HG03469 (cell line): ENCODE data around the gene MORN3.
"Not testable (repeated sequence)": the region's sequence is repeated elsewhere in the genome, so short reads cannot be mapped to it uniquely, and the experiment has no call there.

Experiments used
- ATAC-seq: cut with Tn5 transposase; IDR thresholded peaks from one replicate; pipeline ENCODE4 v1.9.1; 2021; ENCODE audit warnings: mild to moderate bottlenecking, moderate library complexity, moderate number of reproducible peaks; ENCODE audit not compliant: unreplicated experiment

The MORN3 gene

DNA sequence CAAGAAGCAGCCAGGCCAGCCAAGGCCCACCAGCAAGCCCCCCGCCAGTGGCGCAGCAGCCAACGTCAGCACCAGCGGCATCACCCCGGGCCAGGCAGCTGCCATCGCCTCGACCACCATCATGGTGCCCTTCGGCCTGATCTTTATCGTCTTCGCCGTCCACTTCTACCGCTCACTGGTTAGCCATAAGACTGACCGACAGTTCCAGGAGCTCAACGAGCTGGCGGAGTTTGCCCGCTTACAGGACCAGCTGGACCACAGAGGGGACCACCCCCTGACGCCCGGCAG lies 28.2 kb downstream of the MORN3 start:
- no peak for ATAC-seq

DNA sequence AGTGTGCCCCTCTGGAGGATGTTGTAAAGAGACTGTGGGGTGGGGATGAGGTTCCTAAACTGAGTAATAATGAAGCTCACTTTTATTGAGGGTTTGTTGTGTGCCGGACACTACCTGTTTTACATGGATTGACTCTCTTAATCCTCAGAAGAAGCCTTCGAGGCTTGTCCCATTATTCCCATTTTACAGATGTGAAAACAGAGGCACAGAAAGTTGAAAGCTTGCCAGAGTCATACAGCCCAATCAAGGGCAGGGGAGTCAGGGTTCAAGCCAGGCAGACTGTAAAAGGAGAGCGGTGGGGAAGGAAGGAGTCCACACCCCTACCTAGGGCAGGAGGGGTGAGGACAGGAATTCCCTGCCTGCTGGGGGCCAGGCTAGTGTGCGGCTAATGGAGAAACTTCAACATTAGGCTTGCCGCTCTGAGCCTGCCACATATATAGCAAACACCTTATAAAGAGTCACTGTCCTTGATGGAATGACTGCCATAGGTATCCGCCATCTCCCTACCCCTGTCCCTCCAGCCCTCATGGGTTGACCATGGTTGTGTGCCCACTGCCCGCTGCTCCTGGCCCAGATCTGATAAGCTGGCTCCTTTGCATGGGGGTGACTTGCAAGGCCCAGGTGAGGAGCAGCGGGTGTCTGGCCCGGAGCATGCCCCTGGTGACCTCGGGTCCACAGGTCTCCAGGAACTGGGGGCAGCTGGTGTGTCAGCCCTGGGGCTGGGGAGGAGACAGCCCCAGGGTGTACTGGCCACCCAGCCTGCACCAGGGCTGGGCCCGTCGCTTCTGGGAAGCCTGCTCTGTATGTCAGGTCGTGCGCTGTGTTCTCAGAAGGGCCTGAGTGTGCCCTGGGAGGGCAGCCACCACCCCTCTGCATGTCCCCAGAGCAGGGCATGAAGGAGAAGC lies 30.9 kb downstream of the MORN3 start:
- no peak for ATAC-seq

DNA sequence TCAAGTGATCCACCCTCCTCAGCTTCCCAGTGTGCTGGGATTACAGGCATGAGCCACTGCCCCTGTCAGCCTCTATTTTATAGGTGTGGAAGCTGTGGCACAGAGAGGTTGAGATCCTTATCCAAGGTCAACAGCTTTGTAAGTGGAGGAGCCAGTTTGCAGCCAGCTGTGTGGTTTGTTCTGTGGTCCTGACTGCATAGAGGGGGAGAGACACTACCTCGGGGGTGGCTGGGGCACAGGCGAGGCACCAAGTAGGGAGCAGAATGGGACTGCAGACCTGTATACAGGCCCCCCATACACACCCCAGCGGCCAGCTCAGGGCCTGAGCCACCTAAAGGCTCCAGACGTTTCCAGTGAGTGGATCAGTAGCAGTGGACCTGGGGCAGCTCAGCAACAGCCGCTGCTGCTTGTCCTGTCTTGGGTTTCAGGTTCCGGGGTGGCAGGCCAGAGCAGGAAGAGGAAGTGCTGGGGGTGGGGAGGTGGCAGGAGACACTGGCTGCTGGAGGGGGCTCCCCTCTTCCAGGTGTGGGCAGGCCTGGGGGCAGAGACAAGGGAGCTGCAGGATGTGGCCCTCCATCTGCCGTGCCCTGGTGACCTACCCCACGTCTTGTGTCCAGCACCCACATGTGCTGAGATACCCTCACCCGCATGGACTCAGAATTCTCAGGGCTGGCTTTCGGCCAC lies 32.1 kb downstream of the MORN3 start:
- no peak for ATAC-seq

DNA sequence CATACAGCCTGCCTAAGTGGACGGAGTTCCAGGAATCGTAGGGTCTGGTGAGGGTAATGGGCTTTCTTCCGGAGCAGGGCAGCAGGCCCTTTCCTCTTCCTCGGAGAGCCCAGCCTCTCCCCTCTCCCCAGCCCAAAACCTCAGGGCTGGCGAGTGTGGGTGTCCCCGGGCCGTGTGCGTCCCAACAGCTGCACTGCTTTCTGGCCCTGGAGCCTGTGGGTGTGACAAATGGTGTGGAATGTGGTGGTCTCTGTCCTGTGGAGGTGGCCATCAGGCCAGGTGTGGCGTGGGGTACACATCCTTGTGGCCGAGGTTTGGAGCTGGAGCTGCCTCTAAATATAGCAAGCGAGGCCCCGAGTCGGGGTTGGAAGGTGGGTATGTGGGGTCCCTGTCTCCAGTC lies 34.6 kb downstream of the MORN3 start:
- ATAC-seq, result no peak

DNA sequence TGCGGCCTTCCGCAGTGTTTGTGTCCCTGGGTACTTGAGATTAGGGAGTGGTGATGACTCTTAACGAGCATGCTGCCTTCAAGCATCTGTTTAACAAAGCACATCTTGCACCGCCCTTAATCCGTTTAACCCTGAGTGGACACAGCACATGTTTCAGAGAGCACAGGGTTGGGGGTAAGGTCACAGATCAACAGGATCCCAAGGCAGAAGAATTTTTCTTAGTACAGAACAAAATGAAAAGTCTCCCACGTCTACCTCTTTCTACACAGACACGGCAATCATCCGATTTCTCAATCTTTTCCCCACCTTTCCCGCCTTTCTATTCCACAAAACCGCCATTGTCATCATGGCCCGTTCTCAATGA lies 35.6 kb downstream of the MORN3 start:
- ATAC-seq, result not testable (repeated sequence)

DNA sequence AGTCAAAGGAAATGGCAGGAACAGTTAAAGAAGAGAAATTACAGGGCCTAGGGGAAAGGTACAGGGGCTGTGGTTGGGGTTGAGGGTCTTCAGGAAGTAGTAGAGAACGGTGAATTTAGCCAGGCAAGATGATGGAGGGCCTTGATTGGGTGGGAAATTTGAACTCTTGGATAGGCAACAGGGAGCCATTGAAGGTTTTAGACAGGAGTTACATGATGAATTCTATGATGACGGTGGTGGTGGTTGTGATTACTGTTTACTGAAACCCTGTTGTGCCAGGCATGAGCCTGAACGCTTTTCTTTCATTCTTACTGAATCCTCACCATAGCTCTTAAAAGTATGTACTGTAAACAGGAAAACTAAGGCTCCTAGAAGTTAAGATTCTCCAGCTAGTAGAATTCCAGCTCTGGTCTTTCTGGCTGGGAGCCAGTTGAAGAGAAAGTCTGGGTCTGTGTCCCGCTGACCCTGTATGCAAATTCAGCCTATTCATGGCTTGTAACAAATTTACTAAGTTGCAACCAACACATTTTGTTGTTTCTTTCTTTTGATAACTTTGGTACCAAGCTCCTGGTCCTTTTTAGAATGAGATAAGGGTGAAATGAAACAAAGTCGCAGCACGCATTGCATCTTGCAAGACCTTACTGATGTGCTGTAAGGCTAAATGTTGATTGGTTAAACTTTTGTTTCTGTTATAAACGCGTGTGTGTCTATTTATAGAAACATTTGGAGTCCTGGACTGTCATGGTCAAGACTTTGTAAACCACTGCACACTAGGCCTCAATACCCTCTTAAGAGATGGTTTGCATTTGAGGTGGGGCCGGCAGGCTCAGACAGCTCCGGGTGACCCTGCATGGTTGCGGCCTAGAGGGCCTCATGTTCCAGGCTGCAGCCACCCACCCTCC lies 37.1 kb downstream of the MORN3 start:
- no peak for ATAC-seq

DNA sequence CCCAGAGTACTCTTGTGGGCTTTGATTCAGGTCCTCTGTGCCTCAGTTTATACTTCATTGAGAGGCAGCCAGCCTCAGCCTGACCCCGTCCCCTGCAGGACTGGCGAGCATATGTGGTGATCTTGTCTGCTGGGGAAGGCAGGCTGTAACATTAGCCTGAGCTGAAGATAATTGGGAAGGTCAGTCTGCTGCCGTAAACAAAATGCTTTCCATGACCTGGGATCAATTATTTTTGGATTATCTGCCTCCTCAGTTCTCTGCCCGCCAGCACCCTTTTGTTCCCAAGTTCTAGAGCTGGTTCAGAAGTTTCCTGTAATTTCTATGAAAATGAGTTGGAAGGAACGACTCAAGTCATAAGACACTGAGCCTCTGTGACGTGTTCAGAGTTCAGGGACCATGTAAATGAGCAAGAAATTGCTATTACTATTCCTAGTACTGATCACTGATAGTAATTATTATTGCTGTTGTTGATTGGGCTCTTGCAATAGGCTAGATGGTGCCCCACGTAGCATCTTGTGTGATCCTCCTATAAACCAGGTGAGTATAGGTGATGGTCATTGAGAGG lies 38.6 kb downstream of the MORN3 start:
- ATAC-seq, result no peak

DNA sequence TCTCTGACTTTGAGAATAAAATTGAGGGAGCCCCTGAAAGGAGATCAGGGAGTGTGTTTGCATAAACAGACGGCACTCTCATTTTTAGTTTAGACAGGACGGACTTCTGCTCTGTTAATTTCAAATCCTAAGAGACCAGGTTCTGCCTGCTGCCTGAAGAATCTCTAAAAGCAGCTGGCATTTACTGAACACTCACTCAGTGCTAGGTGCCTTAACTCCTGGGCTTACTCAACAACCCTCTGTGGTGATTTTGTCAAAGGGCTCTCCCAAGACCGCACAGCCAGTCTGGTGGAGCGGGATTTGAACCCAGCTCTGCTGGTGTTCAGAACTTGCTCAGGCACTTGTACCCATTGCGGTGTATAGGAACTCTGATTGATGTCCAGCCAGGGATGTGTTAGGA lies 40.9 kb downstream of the MORN3 start:
- no peak for ATAC-seq

DNA sequence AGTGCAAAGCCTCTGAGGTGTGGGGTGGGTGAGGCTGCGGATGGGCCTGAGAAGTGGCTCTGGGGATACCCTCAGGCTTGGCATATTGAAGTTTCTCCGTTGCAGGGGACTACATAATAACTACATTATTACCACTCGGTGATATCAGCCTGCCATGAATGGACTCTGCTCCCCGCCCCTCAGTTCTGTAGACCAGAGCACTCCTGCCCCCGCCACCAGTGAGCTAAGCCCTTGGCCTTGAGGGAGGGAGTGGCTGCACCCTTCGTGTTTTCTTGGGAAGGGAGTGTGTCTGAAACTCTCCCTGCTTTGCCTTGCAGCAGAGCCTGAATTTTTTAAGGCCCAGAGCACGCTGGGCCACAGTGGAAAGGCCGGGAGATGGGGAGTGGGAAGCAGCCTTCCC lies 41.4 kb downstream of the MORN3 start:
- ATAC-seq, result no peak

DNA sequence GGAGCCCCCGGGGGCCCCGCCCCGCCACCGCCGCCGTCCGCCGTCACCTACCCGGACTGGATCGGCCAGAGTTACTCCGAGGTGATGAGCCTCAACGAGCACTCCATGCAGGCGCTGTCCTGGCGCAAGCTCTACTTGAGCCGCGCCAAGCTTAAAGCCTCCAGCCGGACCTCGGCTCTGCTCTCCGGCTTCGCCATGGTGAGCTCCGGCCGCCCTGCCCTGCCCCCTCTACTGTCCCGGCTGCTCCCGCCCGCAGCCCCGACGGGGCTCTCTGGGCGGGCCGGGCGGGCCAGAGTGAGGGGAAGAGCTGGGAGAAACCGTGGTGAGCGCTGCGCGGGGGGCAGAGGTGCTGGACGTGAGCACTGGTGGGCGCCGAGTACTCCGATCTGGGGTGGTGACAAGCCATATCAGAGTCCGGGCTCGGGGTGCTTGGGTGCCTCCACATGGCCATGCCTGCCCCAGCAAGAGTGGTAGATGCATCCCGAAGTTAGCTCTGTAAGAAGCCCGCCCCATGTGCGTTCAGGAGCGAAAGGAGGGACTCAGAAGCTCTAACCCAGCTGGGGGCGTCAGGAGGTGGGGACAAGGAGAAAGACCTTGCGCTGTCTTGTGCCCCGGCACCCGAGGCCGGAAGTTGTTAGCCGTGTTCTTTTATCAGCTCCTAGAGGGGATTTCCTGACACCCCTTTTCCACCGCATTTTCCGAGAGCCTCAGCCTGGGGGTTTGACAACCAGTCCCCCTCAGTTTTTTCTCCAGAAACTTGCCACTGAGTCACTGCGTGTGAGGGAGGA lies 42.4 kb downstream of the MORN3 start:
- peak; percentile 10 for ATAC-seq

DNA sequence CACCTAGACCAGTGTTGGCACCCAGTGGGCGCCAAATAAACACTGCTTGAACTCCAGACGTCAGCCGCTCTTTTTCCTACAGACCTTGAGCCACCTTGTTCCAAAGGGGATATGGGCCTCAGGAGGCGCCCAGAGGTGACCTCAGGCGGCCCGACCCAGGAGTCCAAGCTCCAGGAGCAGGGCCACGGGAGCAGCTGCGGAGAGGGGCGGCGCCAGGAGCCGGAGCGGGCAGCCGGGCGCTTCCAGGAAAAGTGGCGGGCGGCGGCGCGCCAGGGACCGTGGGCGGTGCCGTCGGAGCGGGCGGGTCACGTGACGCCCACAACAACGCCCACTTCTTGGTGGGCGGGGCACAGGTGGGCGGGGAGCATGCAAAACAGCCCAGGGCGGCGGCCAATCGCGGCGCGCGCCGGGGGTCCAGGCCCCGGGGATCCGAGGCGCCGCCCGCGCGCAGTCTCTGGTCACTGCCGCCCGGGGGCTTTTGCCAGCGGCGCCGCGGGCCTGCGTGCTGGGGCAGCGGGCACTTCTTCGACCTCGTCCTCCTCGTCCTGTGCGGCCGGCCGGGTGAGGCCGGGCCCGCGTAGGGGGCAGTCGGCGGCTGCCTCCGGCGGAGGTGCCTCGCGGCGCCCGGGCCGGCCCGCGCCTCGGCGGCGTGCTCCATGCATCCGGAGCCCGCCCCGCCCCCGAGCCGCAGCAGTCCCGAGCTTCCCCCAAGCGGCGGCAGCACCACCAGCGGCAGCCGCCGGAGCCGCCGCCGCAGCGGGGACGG lies 43.2 kb downstream of the MORN3 start, which contains the start of gene ORAI1:
Gene ORAI1, plus strand, starts transcription at position 444 of the 766 bp plus-strand sequence.
- peak; percentile 52 for ATAC-seq

DNA sequence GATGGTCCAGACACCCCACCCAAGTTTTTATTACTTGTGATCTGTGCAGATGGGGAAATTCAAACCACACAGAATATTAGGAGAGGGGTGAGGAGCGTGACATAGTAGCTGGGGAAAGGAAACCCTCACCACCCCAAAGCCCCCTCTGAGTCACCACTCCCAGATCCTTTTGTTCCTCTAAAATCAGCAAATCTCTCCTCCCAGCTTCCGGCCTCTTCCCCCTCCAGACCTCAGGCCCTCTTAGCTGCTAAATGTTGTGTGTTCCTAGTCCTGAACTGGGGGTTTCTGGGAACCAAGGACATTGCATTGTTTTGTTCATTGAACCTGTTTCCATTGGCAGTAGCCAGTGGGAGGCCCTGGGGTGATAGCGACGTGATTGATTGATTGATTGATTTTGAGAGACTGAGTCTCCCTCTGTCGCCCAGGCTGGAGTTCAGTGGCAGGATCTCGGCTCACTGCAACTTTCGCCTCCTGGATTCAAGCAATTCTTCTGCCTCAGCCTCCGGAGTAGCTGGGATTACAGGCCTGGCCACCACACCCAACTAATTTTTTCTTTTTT lies 49.0 kb downstream of the MORN3 start:
- ATAC-seq, result no peak

DNA sequence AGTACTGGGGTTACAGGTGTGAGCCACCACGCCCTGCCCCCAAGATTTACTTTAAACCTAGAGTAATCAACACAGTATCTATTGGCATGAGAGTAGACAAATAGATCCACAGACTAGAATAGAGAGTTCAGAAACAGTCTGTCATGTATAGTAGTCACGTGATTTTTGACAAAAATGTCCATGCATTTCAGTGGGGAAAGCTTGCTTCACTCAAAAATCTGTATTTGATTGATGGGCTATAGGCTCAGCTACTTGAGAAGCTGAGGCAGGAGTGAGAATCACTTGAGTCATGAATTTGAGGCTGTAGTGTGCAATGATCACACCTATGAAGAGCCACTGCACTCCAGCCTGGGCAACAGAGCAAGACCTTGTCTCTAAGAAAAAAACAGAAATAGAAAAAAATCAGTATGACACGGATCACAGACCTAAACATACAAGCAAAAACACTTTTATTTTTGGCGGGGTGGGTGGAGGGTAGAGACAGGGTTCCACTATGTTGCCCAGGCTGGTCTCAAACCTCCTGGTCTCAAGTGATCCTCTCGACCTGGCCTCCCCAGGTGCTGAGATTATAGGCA lies 50.7 kb downstream of the MORN3 start:
- ATAC-seq, result no peak

DNA sequence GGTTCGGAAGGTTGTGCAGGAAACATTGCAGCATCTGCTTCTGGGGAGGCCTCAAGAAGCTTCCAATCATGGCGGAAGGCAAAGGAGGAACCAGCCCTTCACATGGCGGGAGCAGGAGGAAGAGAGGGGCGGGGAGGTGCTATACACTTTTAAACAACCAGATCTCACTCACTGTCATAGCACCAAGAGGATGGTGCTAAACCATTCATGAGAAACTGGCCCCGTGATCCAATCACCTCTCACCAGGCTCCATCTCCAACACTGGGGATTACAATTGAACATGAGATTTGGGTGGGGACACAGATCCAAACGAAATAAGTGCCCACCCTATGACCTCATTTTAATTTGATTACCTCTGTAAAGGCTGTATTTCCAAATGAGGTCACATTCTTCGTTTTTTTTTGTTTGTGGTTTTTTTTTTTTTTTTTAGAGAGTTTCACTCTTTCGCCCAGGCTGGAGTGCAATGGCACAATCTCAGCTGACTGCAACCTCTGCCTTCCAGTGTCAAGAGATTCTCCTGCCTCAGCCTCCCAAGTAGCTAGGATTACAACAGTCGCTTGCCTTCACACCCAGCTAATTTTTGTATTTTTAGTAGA lies 54.5 kb downstream of the MORN3 start:
- no peak for ATAC-seq

DNA sequence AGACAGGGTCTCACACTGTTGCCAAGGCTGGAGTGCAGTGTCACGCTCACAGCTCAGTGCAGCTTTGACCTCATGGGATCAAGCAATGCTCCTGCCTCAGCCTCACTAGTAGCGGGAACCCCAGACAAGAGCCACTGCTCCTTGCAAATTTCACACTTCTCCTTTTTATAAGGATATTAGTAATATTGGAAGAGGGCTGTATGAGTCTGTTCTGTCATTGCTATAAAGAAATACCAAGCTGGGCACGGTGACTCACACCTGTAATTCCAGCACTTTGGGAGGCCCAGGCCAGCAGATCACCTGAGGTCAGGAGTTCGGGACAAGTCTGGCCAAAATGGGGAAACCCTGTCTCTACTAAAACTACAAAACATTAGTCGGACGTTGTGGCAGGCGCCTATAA lies 56.0 kb downstream of the MORN3 start:
- no peak for ATAC-seq

DNA sequence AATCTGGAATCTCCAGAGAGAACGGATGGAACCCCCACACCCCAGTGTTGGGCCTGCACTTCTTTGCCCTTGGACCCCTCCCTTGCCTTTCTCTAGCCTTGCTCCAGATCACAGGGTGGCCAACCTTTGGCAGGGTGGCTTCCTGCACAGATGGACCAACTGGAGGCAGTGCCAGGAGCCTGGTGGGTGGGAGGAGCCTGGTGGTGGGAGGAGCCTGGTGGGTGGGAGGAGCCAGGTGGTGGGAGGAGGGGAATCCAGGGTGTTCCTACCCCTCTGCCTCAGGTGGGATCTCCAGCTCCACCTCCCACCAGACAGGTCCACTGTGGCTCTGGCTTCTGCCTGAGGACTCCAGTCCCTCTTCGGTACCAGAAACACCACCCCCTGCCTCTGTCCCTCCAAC lies 58.1 kb downstream of the MORN3 start:
- ATAC-seq, result no peak

DNA sequence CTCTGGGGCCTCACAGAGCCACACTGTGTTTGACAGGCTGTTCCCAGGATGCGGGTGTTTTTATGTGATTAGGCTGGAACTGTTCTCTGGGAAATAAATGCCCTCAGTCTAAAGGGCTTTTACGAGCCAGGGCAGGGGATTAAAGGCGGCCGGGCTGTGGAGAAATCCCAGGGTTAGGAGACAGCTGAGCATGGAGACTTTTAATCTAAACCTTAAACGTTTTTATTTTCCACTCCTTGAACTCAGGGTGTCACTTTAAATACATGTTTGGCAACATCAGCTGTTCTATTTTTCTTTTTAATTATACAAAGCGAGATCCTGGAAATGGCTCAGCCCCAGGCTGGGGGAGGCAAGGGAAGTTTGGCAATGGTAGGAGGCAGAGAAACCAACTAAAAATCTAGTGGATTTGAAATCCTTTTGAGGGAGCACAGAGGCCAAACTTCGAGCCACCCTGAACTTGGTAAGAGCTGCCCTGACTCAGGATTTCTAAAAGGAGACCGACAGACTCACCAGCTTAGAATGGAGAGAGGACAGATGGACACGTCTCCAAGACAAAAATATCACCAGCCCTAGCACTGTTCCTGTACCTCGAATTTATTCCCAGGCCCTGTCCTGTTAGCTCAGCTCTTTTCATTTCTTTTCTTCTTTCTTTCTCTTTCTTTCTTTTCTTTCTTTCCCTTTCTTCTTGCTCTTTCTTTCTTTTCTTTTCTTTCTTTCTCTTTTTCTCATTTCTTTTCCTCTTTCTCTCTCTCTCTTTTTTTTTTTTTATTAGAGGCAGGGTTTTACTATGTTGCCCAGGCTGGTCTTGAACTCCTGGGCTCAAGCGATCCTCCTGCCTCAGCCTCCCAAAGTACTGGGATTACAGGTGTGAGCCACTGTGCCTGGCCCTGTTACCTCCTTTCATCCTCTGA lies 59.0 kb downstream of the MORN3 start:
- ATAC-seq, result no peak

DNA sequence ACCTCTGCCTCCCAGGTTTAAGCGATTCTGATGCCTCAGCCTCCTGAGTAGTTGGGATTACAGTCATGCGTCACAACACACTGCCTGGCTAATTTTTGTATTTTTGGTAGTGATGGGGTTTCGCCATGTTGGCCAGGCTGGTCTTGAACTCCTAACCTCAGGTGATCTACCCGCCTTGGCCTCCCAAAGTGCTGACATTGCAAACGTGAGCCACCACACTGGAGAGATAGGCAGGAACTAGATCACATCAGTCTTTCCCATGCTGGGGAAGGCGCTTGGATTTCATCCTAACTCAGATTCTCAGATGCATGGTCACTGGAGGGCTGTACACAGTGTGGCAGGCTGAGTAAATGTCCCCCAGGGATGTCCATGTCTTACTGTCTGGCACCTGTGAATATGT lies 61.2 kb downstream of the MORN3 start:
- no peak for ATAC-seq
